HG03066 (cell line): ENCODE results near the gene CAMTA1.

ENCODE experiments used
- ATAC-seq: cut with Tn5 transposase; IDR thresholded peaks from one replicate; pipeline ENCODE4 v1.9.1; 2021; ENCODE audit warnings: low read depth; ENCODE audit not compliant: unreplicated experiment

The CAMTA1 gene

DNA sequence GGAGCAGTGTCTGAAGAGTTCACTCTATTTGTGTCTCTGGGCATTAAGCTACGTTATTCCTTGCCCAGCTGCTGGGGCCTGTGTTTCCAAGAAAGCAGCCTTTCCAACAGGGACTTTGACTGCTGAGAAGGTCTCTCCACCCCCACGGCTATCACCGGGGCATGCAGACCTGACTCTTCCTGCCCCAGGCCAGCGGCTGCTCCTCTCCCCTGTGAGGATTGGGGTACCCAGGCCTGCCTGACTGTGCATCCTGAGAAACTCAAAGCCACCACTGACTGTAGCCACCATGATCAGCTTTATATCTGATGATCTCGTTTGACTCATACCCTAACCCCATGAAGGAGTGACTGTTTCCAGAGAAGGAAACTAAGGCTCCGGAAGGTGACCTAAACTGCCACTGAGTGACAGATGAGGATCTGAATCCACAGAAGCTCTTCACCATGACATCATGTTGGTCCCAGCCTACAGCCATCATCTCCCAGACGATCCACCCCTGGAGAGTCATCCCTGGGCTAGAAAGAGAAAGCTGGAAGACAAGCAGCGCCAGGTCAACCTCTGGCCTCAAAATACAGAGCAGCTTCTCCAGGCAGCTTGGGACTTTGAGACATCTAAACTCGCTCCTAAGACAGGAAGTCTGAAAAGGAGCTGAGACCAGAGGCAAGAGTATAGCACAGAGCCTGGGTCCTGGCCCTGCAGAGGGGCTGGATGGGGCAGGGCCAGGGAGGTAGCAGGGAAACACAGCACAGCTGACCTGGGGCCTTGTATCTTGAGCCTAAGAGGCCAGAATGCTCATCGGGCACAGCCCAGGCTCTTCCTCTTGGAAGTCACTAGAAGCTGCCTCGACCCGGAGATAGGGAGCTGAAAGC is 741.8 kb downstream of the CAMTA1 start:
- no peak for ATAC-seq

DNA sequence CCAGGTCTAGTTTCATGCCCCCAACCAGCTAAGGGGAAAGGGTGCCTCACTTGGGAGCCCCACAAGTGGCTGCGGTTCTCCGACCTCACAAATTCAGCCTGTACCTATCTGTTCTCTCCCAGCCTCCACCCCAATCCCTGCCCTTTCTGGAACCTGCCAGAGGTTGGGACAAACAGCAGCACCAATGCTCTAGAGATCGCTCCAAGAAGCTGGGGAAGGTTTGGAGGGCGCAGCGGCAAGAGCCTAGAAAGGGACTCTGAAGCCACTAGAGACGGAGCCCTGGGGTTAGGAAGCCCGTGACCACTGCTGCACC is 742.4 kb downstream of the CAMTA1 start:
- ATAC-seq: no peak

DNA sequence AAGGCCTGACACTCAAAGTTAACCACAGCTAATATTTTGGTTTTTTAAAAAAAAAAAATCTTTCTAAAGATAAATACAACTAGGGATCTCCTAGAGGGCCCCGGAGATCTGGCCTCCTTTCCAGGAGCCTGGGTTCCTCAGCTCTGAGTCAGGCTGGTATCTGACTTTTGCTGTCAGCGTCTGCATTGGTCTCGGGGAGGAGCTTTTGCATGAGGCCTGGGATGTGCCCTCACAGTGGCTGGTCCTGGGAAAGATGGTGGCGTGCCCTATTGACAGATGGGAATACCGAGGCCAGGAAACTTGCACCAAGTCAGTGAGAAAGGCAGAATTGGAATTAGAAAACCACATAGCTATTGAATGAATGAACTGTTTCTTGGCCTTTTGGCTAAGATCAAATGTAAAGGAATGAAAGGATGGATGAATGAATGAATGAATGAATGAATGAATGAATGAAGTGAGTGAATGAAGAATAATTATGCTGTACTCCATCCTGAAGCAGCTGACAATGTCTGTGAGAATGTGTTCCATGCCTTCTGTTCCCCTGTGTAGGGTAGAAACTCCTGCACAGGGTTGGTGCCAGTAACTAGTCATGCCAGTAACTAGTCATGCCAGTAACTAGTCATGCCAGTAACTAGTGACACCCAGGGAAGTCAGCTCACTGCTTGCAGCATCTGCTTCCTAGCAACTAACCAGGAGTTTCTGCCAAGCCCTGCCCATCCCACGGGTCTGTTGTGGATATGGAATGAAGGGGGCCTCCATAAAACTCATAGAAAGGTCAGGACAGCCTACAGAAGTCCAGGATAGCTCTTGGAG is 743.3 kb downstream of the CAMTA1 start:
- no peak for ATAC-seq

DNA sequence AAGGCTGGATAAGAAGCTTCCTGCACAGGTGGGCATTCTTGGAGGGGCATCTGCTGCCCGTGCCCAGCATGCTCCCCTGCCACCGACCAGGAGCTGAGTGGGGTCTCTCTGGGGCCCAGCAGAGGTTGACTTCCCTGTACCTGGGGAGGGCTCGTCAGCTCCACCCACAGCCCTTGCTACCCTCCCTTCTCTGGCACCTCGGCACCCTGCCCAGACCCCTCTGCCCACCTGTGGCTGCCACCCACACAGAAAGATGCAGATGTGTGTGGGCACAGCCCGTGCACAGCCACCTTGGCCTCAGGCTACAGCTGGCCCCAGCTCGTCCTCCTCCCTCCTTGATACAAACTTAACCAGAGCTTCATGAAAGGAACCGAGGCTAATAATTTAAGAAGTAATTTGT is 744.7 kb downstream of the CAMTA1 start:
- ATAC-seq: no peak

DNA sequence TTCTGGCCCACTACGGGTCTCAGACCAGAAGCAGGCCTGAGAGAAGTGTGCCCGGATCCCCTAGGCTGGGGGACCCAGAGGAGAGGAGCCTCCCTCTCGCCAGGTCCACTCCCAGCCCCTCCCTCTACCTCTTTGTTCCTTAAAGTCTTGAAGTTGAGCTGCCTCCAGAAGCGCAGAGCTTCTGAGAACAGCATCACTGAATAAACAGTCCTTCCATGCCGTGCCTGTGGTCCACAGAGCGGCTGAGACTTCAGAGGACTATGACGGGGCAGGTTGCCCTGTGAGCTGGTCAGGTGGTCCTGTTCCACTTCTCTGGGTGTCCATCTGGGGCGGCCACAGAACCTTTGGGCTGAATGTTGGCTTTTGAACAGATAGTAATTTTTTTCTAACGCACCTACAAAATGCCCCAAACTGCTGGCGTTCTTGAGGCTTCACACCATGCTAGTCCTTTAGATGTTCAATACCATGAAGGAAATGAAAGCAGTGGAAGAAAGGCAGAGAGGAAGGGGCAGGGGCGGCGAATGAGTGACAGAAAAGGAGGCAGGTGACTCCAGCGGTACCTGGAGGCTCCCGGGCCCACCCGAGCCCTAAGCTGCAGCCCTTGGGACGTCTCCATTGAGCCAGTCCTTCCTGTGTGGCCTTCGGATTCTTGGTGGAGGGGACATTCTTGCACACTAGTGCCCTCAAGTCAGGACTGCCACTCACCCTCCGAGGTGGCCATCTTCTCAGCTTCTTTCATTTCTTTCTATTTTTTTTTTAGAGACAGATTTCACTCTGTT is 746.5 kb downstream of the CAMTA1 start:
- no peak for ATAC-seq

DNA sequence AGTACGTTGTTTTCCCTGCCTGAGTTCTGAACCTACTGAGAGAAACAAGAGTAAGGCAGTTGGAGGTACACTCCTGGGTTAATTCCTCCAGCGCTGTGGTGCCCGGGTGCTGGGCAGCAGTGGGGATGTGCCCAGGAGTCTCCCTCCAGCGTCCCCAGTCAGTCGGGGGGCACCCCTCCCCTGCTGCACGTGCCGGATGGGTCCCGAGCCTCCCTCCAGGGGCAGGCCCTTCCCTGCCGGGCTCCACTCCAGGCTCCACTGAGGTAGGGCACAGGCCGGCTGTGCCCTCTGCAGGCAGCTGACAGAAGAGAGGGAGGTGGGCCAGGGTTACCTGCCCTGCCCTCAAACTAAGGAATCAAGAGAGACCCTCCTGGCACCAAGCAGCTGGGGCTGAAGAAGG is 747.8 kb downstream of the CAMTA1 start:
- no peak for ATAC-seq

DNA sequence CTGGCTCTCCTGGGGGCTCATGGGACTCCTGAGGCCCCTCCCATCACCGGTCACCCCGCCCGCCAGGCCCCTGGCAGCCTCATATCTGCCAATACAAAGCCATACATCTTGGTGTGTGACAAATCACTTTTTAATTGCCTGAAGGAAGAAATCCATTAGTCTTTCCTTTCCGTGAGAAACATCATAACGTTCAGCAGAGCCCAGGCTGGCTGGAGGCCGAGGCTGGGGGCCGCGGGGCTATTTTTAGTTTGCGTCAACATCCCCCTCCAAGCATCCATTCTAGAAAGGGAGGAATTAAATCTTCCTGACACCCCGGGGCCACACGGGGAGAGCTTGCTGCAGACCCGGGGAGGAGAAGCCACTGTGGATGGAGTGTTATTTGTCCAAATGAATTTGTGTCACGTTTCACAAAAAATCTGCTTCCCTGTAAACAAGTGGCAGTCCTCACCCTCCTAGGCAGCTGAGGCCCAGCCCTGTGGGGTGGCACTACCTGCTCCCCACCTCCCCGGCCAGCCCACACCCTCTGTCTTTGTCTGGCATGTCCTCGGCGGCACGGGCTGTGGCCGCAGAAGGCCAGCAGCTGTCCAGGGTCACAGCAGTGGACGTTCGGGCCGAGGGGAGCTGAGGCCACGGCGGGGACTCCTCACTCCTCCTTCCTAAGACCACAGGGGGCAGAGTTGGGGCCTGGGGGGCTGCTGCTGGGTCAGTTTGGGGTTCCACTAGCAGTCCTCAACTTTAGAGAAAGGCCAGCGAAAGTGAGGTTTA is 749.0 kb downstream of the CAMTA1 start:
- ATAC-seq: no peak

DNA sequence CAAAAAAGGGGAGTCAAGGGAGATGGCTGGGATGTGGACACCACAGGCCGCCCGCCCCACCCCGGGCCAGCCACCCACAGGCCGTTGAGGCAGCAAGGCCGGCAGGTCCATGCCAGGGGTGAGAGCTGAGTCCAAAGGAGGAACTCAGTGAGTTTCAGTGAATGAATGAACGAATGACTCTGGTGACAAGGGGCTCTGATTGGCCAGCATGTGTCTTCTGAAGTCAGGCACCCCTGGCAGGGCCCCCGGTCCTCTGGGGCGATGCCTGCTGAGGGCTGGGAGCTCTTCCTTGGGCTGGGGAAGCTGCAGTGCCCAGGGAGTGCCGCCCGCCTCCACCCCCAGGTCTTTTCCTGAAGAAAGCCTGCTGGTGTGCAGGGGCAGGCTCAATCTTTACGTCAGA is 749.8 kb downstream of the CAMTA1 start:
- ATAC-seq: no peak

DNA sequence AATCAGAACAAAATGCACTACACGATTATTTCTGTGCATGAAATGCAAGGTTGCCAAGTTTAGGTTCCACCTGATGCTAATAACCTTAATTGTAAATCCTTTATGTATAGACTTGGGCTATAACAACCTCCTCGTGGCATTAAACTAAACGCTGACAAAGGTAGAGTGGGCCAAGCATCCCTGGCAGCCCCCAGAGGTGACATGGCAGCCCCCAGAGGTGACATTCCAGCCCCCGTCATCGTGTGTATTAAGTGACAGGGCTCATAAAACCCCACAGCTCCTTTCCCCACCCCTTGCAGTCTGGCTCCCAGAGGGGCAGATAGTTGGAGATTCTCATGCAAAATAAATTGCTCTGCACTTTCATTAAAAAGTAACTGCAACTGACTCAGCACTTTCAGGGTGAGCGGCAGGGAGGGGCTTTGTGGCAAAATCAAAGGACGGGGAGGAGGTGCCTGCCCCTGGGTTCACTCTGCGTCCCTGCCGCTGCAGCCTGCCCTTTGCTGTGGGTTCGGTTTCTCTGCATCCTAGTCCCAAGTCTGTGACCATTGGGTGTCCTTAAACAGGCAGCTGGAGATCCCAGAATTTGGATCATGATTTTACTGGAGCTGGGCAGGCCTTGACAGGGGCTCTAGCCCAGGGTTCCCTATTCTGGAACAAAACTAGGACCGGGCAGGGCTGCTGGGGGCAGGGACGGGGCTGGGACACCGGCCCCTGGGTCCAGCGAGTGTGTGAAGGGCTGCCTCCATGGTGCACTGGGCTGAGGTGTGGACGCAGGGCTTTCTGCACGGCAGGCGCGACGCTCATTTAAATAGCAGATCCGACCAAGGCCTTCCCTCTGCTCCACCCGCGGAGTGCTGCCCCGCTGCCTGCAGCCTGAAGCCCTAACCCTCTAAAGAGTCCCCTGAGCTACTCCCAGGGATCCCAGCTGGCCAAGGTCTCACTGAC is 751.0 kb downstream of the CAMTA1 start:
- ATAC-seq: no peak

DNA sequence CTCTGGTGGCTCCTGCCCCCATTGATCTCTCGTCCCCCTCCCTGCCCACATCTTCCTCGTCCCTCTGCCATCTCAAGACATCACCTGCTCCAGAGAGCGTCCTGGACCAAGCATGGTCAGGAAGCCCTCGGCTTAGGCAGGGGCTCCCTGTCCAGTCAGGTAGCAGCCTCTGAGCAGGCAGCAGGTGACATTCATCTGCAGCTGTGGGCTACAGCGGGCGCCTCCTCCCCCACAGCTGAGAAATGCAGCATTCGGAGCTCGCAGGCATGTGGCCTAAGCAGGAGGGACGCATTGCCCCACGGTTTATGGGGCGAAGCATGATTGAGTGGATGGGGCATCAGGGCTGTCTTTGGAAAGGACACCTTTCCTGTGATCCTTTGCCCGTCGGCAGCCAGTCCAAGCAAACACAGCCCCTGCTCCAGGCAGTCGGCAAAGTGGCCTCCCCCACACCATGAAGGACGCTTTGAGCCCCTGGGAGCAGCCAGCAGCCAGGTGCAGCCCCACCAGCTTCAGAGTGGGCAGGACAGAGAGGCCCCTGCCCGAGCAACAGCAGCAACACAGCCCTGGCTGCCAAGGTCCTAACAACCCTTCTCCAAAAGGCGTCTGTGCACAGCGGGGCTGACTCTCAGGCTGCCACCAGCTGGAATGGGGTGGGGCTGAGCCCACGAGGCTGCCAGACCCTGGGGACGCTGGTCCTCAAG is 751.8 kb downstream of the CAMTA1 start:
- ATAC-seq: no peak

DNA sequence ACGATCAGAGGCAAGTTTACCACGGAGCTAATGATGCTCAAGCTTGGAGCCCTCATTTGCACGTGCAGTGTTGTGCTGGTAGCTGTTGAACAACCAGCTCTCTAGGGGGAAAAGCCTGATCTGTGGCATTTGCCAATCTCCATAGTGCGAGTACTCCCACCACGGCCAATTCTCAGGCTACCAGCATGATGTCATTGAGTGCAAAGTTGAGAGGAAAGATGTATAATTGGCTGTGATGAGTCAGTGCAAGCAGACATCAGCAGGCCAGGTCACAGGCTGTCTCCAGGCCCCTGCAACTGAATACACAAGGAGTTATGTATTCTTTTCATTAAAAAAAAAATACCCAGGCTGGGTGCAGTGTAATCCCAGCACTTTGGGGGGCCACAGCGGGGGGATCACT is 752.8 kb downstream of the CAMTA1 start:
- no peak for ATAC-seq

DNA sequence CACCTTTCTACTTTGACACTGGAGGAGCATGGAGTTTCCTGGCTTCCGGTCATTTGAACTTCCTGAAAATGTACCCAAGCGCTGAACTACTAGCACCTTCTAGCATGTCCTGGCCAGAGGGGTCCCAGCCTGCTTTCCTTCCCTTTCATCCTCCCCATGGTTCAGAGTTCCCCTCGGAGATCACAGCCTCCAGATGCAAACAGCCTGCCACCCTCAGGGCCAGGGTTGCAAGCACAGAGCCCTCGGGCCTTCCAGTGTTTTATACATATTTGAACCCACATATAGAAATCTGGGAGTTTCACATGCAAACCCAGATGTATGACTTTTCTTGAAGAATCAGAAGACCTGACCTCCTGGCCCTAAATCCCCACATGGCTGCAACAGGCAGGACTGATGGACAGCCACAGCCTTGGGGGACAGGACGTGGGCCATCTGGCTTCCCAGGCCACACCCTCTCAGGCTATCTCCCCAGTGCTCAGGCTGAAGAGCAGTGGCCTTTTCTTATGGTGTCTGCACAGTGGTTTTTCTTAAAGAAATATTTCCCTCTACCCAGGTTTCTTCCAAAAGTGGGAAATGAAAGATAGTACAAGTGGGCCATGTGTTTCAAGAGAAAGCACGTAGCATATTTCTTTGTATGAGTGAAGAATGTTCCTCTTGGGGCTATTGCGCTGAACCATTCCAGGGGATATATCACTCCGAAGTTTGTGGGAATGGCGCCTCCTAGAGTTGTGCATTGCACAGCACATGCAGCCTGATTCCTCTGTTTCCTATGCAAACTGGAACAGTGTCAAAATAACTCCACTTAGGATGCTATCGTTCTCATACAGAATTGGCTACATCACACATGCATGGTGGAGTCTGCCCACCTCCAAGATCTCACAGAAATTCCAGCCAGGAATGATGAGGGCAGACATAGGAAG is 753.9 kb downstream of the CAMTA1 start:
- ATAC-seq: no peak

DNA sequence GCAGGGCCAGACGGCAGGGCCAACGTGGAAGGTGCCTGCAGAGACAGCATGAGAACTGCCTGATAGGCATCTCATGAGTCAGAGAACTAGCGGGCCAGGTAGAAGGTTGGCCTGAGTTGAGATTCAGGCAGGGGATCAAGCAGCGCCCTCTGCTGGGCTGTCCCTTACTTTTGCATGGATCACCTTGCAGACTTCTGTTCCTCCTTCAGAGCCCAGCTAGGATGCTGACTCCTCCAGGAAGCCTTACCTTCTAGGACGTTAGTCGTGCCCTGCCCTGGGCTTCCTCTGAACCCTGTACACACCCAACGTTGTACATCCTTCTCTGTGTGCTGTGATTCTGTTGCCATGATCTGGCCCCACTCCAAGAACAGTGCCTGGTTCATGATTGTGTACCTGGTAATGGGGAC is 754.5 kb downstream of the CAMTA1 start:
- no peak for ATAC-seq

DNA sequence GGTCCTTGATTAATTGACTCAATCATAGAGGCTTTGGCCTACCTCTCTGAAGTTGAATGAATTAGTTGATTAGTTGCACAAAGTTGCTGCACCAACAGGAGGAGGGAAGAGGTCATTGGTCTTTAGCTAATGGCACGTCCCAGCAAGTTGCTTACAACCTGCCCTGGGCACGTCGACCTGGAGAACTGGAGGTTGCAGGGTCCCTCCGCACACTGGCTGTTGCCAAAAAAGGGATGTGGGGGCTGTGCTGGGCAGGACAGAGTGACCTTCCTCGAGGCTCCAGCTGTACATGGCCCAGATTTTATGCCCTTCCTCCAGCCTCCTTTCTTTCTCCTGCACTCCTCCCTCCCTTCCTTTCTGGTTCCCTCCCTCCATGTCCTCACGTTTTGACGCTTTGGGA is 755.6 kb downstream of the CAMTA1 start:
- ATAC-seq: no peak

DNA sequence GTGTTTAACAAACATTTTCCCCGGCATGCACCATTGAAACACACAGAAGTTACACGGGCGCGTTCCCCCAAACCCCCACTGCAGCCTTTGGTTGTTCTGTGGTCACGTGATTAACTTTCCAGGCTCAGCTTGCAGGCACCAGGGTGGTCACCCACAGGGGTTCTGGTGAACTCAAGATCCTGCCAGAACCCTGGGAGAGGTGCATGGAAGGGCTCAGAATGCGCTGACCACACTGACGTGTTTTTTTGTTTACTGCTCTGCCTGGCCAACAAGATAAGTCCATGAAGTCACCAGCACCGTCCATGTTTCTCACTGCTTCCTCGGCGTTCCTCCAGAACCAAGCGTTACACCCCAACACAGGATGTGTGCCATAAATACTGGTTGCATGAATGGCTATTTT is 756.4 kb downstream of the CAMTA1 start:
- no peak for ATAC-seq

DNA sequence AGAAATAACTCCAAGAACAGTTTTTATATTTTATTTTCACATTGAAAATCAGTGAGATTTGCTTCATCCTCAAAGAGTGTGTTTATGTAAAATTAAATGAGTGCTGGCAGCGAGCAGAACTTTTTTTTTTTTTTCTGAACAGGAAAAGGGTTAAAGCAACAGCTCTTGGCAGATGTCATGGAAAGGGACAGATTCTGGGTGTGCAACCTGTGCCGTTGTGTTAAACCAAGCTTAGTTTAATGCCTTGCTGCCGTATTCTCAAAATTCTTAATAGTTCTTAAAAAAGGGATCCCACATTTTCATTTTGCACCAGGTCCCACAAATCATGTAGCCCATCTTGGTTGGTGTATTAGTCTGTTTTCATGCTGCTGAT is 758.5 kb downstream of the CAMTA1 start:
- ATAC-seq: no peak

DNA sequence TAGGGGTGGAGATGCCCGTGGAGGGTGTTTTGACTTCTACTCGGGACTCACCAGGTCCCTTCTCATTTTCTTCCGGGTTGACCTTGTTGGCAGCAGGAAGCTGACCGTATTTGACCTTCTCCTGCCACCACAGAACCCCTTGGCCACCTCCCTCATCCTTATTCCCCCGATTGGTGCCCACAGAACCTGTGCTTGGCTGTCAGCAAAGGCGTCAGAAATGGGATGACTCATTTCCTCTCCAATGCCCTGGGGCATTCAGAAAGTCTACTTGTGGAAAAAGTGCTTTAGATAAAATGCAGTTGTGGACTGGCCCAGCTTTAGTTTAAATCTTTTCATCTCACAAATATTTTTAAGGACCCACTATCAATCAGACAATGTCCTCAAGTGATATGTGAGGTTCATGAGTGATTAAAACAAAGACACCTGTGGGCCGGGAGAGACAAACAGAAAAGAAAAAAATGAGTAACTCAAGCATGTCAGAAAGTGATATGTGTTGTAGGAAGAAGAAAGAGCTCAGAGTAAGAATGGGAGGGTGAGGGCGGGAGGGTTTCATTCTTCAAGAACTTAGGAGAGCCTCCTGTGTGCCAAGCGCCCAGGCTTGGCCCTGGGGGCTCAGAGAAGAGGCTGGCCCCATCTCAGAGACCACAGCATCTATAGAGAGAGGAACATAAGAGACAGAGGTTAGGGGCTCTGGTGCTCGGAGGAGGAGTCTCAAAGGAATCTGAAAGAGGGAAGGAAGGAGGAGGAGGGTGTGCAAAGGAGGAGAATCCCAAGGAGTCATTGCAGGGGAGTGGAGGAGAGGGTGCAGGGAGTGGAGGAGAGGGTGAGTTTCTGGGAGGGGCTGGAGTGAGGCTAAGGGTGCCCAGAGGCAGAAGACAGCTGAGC is 764.3 kb downstream of the CAMTA1 start:
- ATAC-seq: no peak
